ENCODE results near the gene RNF150.

DNA sequence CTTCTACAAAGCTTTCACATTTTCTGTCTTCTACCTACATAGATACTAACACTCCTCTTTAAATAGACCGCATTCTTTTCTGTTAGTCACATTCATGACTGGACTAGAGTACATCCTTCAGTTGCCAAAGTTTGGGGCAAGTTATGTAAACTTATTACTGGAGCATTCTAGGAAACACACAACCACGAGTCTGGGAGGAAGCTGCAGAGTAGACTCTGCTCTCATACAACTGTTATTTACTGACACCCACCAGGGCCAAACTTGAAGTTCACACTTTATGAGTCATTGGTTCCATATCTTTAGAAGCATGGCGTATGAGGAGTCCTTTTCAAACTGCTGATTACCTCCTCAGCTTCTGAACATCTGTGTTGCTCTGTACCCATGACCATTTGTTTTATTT, 87.0 kb downstream of the RNF150 start:
- TF ChIP-seq CTCF (IDR thresholded peaks at IDR 0.05) (no peak), POLR2A (IDR thresholded peaks at IDR 0.05) (no peak)

All from body of pancreas (tissue), 4 donors.